Neural crest cell (in vitro differentiated cells): ENCODE measurements around the gene INPP4B. TPM values are rescaled to one million over a fixed set of nuclear protein-coding genes. Genes with fewer than 3 reads are reported as not detected.

ENCODE experiments used
- DNase-seq: peaks from one replicate; pipeline ENCODE4 v3.0.0; 2021; ENCODE audit warnings: low read depth, mixed read lengths, low spot score
- H3K27ac Mint-ChIP-seq: one replicate; pipeline ENCODE4 v1.8.0; 2021; ENCODE audit warnings: mild to moderate bottlenecking, mixed read lengths; ENCODE audit not compliant: unreplicated experiment
- H3K27me3 Mint-ChIP-seq: 2 replicates; pipeline ENCODE4 v1.8.0; 2021; ENCODE audit warnings: low read depth, mild to moderate bottlenecking, mixed read lengths
- H3K36me3 Mint-ChIP-seq: 2 replicates; pipeline ENCODE4 v1.8.0; 2021; ENCODE audit warnings: low read depth, mild to moderate bottlenecking, mixed read lengths
- H3K4me1 Mint-ChIP-seq: 2 replicates; pipeline ENCODE4 v1.8.0; 2021; ENCODE audit warnings: mixed read lengths
- H3K4me3 Mint-ChIP-seq: one replicate; pipeline ENCODE4 v1.8.0; 2021; ENCODE audit warnings: mild to moderate bottlenecking, mixed read lengths
- H3K9me3 Mint-ChIP-seq: 2 replicates; pipeline ENCODE4 v1.8.0; 2021; ENCODE audit warnings: mixed read lengths
- total RNA-seq: library from RNA; stranded (reverse); gene quantifications from 2 replicates; pipeline ENCODE4 v1.2.1, GENCODE V29; 2021
- TF ChIP-seq, protein P1 (sequence below): fragments of 200-600 bp; sonication (generic); conservative IDR thresholded peaks from 2 replicates; pipeline ENCODE4 v1.5.0; 2021; ENCODE audit warnings: antibody characterized with exemption, mild to moderate bottlenecking

INPP4B gene
- total RNA-seq, 1 donor from 2014 or later, result 7.3 TPM

DNA sequence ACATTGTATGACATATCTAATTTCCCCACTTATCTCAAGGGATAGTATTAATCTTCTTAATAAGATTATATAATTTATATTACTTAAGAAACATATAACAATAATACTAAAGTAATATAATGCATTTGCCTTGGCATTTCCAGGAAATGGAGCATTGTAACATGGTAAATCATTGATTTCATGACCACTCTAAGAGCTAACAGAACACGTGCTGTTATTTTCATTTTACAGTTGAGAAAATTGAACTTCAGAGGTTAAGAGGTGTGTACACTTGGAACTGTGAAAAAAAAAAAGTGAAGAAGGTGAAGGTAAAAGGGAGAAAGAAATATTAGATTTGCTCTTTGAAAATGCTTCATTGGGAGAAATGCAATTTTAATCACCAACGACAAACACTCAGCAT lies 687.1 kb downstream of the INPP4B start:
- no peak overlapping the region for H3K4me3 Mint-ChIP-seq
- no peaks in the 10 kb centered on the region for H3K9me3 Mint-ChIP-seq
- TF ChIP-seq, protein P1, sequence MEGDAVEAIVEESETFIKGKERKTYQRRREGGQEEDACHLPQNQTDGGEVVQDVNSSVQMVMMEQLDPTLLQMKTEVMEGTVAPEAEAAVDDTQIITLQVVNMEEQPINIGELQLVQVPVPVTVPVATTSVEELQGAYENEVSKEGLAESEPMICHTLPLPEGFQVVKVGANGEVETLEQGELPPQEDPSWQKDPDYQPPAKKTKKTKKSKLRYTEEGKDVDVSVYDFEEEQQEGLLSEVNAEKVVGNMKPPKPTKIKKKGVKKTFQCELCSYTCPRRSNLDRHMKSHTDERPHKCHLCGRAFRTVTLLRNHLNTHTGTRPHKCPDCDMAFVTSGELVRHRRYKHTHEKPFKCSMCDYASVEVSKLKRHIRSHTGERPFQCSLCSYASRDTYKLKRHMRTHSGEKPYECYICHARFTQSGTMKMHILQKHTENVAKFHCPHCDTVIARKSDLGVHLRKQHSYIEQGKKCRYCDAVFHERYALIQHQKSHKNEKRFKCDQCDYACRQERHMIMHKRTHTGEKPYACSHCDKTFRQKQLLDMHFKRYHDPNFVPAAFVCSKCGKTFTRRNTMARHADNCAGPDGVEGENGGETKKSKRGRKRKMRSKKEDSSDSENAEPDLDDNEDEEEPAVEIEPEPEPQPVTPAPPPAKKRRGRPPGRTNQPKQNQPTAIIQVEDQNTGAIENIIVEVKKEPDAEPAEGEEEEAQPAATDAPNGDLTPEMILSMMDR, result no peak

DNA sequence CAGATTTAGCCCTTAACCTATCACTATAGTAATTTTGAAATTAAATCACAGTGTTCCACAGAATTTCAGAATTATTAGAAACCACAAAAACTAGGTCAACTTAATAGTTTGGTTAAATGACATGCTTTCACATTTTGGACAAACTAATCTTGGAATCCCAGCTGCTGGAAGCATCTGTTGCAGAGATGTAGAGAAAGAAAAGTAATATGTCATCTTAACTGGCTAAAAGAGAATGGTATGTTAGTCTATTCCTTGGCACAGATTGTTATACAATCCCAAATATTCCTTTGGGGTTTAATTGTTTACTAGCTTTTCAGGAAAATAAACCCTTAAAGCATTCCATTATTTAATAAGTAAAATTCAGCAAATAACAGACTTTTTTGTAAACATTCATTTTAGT lies 689.8 kb downstream of the INPP4B start:
- H3K9me3 Mint-ChIP-seq, result no peaks in the 10 kb centered on the region
- H3K36me3 Mint-ChIP-seq, result no peaks in the 10 kb centered on the region
- no peak overlapping the region for H3K4me3 Mint-ChIP-seq
- DNase-seq, result no peak
- H3K4me1 Mint-ChIP-seq, result peaks cover 11% of the 10 kb centered on the region
- no peaks in the 10 kb centered on the region for H3K27me3 Mint-ChIP-seq
- no peak overlapping the region for H3K27ac Mint-ChIP-seq
- TF ChIP-seq, protein P1, result no peak

More for the DNA sequence above, 687.1 kb downstream of the INPP4B start:
- H3K27me3 Mint-ChIP-seq, result no peaks in the 10 kb centered on the region
- H3K27ac Mint-ChIP-seq, result no peak overlapping the region
- H3K4me1 Mint-ChIP-seq, result peaks cover 9% of the 10 kb centered on the region
- DNase-seq, result no peak
- H3K36me3 Mint-ChIP-seq, result no peaks in the 10 kb centered on the region

DNA sequence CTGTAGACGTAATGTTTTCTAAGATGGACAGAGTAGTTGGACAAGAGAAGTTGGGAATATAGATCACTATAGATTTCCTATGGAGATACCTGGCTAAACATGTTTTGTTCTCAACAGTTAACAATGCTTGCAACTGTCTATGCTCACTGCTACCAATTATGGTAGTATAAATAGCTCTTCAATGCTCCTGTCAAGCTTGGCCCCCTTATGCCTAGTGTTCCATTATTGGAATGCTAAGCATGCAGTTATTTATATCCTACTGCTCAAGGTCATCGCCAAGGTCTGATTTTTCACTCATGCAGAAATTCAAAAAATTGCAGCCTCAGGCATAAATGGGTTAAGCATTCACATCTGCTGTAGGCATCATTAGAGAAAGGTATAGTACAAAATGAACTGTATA lies 690.8 kb downstream of the INPP4B start:
- H3K27ac Mint-ChIP-seq, result no peak overlapping the region
- TF ChIP-seq, protein P1, result no peak
- H3K36me3 Mint-ChIP-seq, result no peaks in the 10 kb centered on the region

DNA sequence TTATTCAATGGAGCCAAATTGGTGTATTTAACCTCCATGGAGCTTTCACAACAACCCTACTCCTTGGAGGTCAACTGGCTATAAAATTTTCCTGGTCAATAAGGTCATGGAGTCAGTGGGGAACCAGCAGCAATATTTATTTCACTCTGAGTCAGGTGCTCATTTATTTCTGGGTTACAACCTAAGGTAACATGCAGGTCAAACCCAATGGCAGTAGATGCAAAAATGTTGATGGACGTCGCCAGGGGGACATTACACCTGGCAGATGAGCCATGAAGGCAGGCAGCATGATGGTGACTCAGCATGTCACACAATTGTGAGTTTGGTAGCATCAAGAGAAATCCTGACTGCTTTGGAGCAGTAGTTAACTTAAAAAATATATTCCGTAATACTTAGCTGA lies 695.6 kb downstream of the INPP4B start:
- DNase-seq, result no peak
- peaks cover 2% of the 10 kb centered on the region for H3K36me3 Mint-ChIP-seq
- no peaks in the 10 kb centered on the region for H3K9me3 Mint-ChIP-seq
- peaks cover 9% of the 10 kb centered on the region for H3K4me1 Mint-ChIP-seq
- H3K4me3 Mint-ChIP-seq, result no peak overlapping the region
- TF ChIP-seq, protein P1, result no peak
- H3K27me3 Mint-ChIP-seq, result no peaks in the 10 kb centered on the region
- H3K27ac Mint-ChIP-seq, result no peak overlapping the region

More for the DNA sequence above, 690.8 kb downstream of the INPP4B start:
- Mint-ChIP-seq H3K4me3 (no peak overlapping the region), H3K9me3 (no peaks in the 10 kb centered on the region), H3K4me1 (peaks cover 11% of the 10 kb centered on the region), H3K27me3 (no peaks in the 10 kb centered on the region)
- no peak for DNase-seq

DNA sequence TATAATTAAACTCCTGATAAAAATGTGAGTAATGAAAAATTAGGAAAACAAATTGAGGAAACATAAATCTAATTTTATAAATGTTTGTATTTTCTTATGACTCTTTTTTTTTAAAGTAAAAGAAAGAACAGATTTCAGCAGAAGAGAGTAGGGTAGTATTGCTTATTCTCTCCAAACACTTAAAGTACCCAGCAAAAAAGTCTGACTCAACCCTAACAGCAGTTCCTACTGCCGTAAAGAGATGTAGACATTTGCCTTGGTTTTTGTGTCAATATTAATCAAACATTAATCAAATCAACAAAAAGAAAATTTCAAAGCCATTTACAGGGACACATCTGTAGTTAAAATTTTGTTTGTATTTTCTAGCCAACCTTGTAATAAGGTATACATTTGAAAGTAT lies 701.3 kb downstream of the INPP4B start:
- Mint-ChIP-seq H3K4me3 (no peak overlapping the region), H3K36me3 (peaks cover 2% of the 10 kb centered on the region), H3K27ac (no peak overlapping the region), H3K4me1 (no peaks in the 10 kb centered on the region), H3K9me3 (no peaks in the 10 kb centered on the region), H3K27me3 (no peaks in the 10 kb centered on the region)
- TF ChIP-seq, protein P1, result no peak
- DNase-seq, result no peak
